Astrocyte (in vitro differentiated cells and primary cell): Measurements from ENCODE around the gene C2CD4C. TPM values are rescaled to one million over a fixed set of nuclear protein-coding genes. Genes with fewer than 3 reads are reported as not detected.

ENCODE experiments used
- DNase-seq: peaks from one replicate; pipeline ENCODE4 v3.0.0-alpha.2; 2010; ENCODE audit warnings: low read depth
- FAIRE-seq: peaks from 2 replicates; lab custom pipeline; 2011; peaks lifted over from hg19 to GRCh38; lab: Jason Lieb, UNC
- H2AFZ ChIP-seq: 2 replicates; pipeline ENCODE4 v1.6.0; 2012; ENCODE audit warnings: low read depth, low read length, inconsistent platforms
- H3K27ac ChIP-seq: 2 replicates; pipeline ENCODE4 v1.5.1; 2011; ENCODE audit warnings: low read depth, low read length, inconsistent platforms
- H3K27me3 ChIP-seq: 2 replicates; pipeline ENCODE4 v1.6.0; 2011; ENCODE audit warnings: low read length, inconsistent platforms; ENCODE audit not compliant: insufficient read depth
- H3K36me3 ChIP-seq: 2 replicates; pipeline ENCODE4 v1.5.1; 2011; ENCODE audit warnings: low read length, inconsistent platforms; ENCODE audit not compliant: insufficient read depth
- H3K4me1 ChIP-seq: 2 replicates; pipeline ENCODE4 v1.5.1; 2011; ENCODE audit warnings: low read length, inconsistent platforms; ENCODE audit not compliant: insufficient read depth
- H3K4me2 ChIP-seq: 2 replicates; pipeline ENCODE4 v1.6.0; 2012; ENCODE audit warnings: low read length, inconsistent platforms
- H3K4me3 ChIP-seq: 2 replicates; pipeline ENCODE4 v1.5.1; 2011; ENCODE audit warnings: low read depth, mild to moderate bottlenecking, low read length, inconsistent platforms; ENCODE audit not compliant: insufficient read depth
- H3K79me2 ChIP-seq: 2 replicates; pipeline ENCODE4 v1.6.0; 2012; ENCODE audit warnings: mild to moderate bottlenecking, low read length, inconsistent platforms; ENCODE audit not compliant: insufficient read depth
- H3K9ac ChIP-seq: 2 replicates; pipeline ENCODE4 v1.6.0; 2012; ENCODE audit warnings: mild to moderate bottlenecking, low read length, inconsistent platforms
- H3K9me3 ChIP-seq: 2 replicates; pipeline ENCODE4 v1.5.1; 2012; ENCODE audit warnings: low read depth, mild to moderate bottlenecking, low read length, inconsistent platforms; ENCODE audit not compliant: insufficient read depth
- H4K20me1 ChIP-seq: 2 replicates; pipeline ENCODE4 v1.6.0; 2012; ENCODE audit warnings: low read length, inconsistent platforms; ENCODE audit not compliant: insufficient read depth
- H3K27ac Mint-ChIP-seq: one replicate; pipeline ENCODE4 v1.8.0; 2021; ENCODE audit warnings: mild to moderate bottlenecking, mixed read lengths; ENCODE audit not compliant: unreplicated experiment
- H3K27me3 Mint-ChIP-seq: one replicate; pipeline ENCODE4 v1.8.0; 2021; ENCODE audit warnings: low read depth, mixed read lengths; ENCODE audit not compliant: unreplicated experiment
- H3K36me3 Mint-ChIP-seq: one replicate; pipeline ENCODE4 v1.8.0; 2021; ENCODE audit warnings: low read depth, mixed read lengths; ENCODE audit not compliant: unreplicated experiment
- H3K4me1 Mint-ChIP-seq: one replicate; pipeline ENCODE4 v1.8.0; 2021; ENCODE audit warnings: low read depth, mixed read lengths; ENCODE audit not compliant: unreplicated experiment
- H3K4me3 Mint-ChIP-seq: one replicate; pipeline ENCODE4 v1.8.0; 2021; ENCODE audit warnings: mild to moderate bottlenecking, moderate library complexity, mixed read lengths; ENCODE audit not compliant: unreplicated experiment
- H3K9me3 Mint-ChIP-seq: one replicate; pipeline ENCODE4 v1.8.0; 2021; ENCODE audit warnings: mild to moderate bottlenecking, mixed read lengths; ENCODE audit not compliant: unreplicated experiment
- CTCF ChIP-seq: IDR thresholded peaks from 2 replicates; pipeline ENCODE4 v1.5.1; 2011; ENCODE audit warnings: low read depth, mild to moderate bottlenecking, inconsistent platforms, low read length, moderate library complexity; ENCODE audit not compliant: insufficient read depth
- EZH2 ChIP-seq: IDR thresholded peaks from 2 replicates; pipeline ENCODE4 v1.6.1; 2012; ENCODE audit warnings: mild to moderate bottlenecking, low read length, inconsistent platforms; ENCODE audit not compliant: insufficient read depth
- total RNA-seq: library from RNA; stranded (reverse); gene quantifications from 2 replicates; pipeline ENCODE4 v1.2.1, GENCODE V29; 2021

The C2CD4C gene
- total RNA-seq, 1 donor from 2014 or later, result 3.4 TPM

- H3K36me3 Mint-ChIP-seq, result peaks cover 16% of the 10 kb centered on the region
- no peak for FAIRE-seq
These were observed 26.2 kb upstream of the C2CD4C start for GRCh38 chr19:435056-435706.

GRCh38 chr19:434152-434960, 25.4 kb upstream of the C2CD4C start:
- H3K9me3 Mint-ChIP-seq, result no peaks in the 10 kb centered on the region
- Histone ChIP-seq H3K4me3 (no peak overlapping the region), H3K79me2 (no peaks in the 10 kb centered on the region), H3K36me3 (no peaks in the 10 kb centered on the region), H4K20me1 (no peaks in the 10 kb centered on the region), H3K27ac (no peak overlapping the region), H3K9ac (no peak overlapping the region), H3K4me1 (no peaks in the 10 kb centered on the region), H3K27me3 (no peaks in the 10 kb centered on the region), H2AFZ (no peak overlapping the region), H3K9me3 (peaks cover 15% of the 10 kb centered on the region), H3K4me2 (no peak overlapping the region)
- DNase-seq (no peak), FAIRE-seq (peak; percentile 52)
- no peak for TF ChIP-seq EZH2
- TF ChIP-seq CTCF, result no peak
- no peaks in the 10 kb centered on the region for H3K27me3 Mint-ChIP-seq
- H3K36me3 Mint-ChIP-seq, result peaks cover 21% of the 10 kb centered on the region
- H3K4me3 Mint-ChIP-seq, result no peak overlapping the region
- no peak overlapping the region for H3K27ac Mint-ChIP-seq
- no peaks in the 10 kb centered on the region for H3K4me1 Mint-ChIP-seq

More at GRCh38 chr19:435056-435706, 26.2 kb upstream of the C2CD4C start:
- no peaks in the 10 kb centered on the region for H3K79me2 ChIP-seq
- no peak overlapping the region for H2AFZ ChIP-seq
- Mint-ChIP-seq H3K27me3 (no peaks in the 10 kb centered on the region), H3K4me1 (no peaks in the 10 kb centered on the region), H3K4me3 (no peak overlapping the region), H3K9me3 (no peaks in the 10 kb centered on the region), H3K27ac (no peak overlapping the region)
- no peaks in the 10 kb centered on the region for H3K4me1 ChIP-seq
- H4K20me1 ChIP-seq, result no peaks in the 10 kb centered on the region
- TF ChIP-seq EZH2 (no peak), CTCF (no peak)
- no peak overlapping the region for H3K27ac ChIP-seq
- H3K9me3 ChIP-seq, result peaks cover 14% of the 10 kb centered on the region
- H3K9ac ChIP-seq, result no peak overlapping the region
- H3K36me3 ChIP-seq, result no peaks in the 10 kb centered on the region
- no peaks in the 10 kb centered on the region for H3K27me3 ChIP-seq
- H3K4me3 ChIP-seq, result no peak overlapping the region
- no peak overlapping the region for H3K4me2 ChIP-seq
- no peak for DNase-seq

GRCh38 chr19:430701-431100, 21.8 kb upstream of the C2CD4C start:
- TF ChIP-seq CTCF (no peak), EZH2 (no peak)
- Histone ChIP-seq H3K36me3 (no peaks in the 10 kb centered on the region), H3K4me1 (no peaks in the 10 kb centered on the region), H3K79me2 (no peaks in the 10 kb centered on the region), H3K9ac (no peak overlapping the region), H4K20me1 (no peaks in the 10 kb centered on the region), H3K4me2 (no peak overlapping the region), H3K9me3 (peaks cover 12% of the 10 kb centered on the region), H3K27ac (no peak overlapping the region), H2AFZ (no peak overlapping the region), H3K27me3 (no peaks in the 10 kb centered on the region), H3K4me3 (no peak overlapping the region)
- Mint-ChIP-seq H3K9me3 (no peaks in the 10 kb centered on the region), H3K27me3 (peaks cover 1% of the 10 kb centered on the region), H3K27ac (no peak overlapping the region), H3K4me1 (no peaks in the 10 kb centered on the region), H3K4me3 (no peak overlapping the region), H3K36me3 (peaks cover 23% of the 10 kb centered on the region)
- no peak for FAIRE-seq
- DNase-seq, result no peak
